PFSK-1 (cell line): ENCODE measurements around the gene DDN.

Experiments used
- POLR2AphosphoS5 ChIP-seq: IDR thresholded peaks from 2 replicates; pipeline ENCODE4 v1.6.1; 2012; ENCODE audit warnings: low read depth, mild to moderate bottlenecking, control low read depth, low read length, moderate library complexity
- REST ChIP-seq, 2 experiments: IDR thresholded peaks; 2 replicates each; pipeline versions ENCODE4 v1.6.1 to v1.8.0; 2011 to 2012; ENCODE audit warnings: low read depth in 2 of 2, low read length in 2 of 2, control low read depth in 1 of 2, inconsistent platforms in 1 of 2, mild to moderate bottlenecking in 1 of 2, moderate library complexity in 1 of 2; ENCODE audit not compliant: insufficient read depth in 1 of 2

GRCh38 chr12:48986720-48987291 lies 12.4 kb downstream of the DDN start:
- TF ChIP-seq REST (IDR thresholded peaks at IDR 0.05; ENCODE audit: insufficient read depth in 1 of 2, low read depth in 2 of 2, low read length in 2 of 2): no peak
- no peak for TF ChIP-seq POLR2AphosphoS5
